IPS-18c (cell line): ENCODE data around the gene DDC.

Experiments
- H3K4me3 ChIP-seq: 2 replicates; pipeline ENCODE4 v1.7.0; 2013; ENCODE audit warnings: low read depth, mild to moderate bottlenecking, low read length, moderate library complexity; ENCODE audit not compliant: insufficient read depth
- H3K9me3 ChIP-seq: one replicate; pipeline ENCODE4 v1.6.1; 2013; ENCODE audit warnings: mild to moderate bottlenecking, low read length, moderate library complexity; ENCODE audit not compliant: control insufficient read depth, insufficient read depth

The DDC gene

GRCh38 chr7:50564640-50565558, at the start of gene DDC:
Gene DDC, minus strand, starts transcription at chr7:50565405. Its CDS starts 21,320 bp downstream, at chr7:50544085.
- Histone ChIP-seq H3K9me3 (no peaks in the 10 kb centered on the region), H3K4me3 (no peak within 1 kb of the TSS)

GRCh38 chr7:50613473-50613872, 48.3 kb upstream of the DDC start:
- H3K9me3 ChIP-seq, result no peaks in the 10 kb centered on the region
- H3K4me3 ChIP-seq, result no peak overlapping the region

- Histone ChIP-seq H3K4me3 (no peak overlapping the region), H3K9me3 (no peaks in the 10 kb centered on the region)
These were observed 47.5 kb upstream of the DDC start for GRCh38 chr7:50612704-50613103.

- Histone ChIP-seq H3K9me3 (no peaks in the 10 kb centered on the region), H3K4me3 (no peak overlapping the region)
These were observed 45.5 kb upstream of the DDC start for GRCh38 chr7:50610521-50611277.

GRCh38 chr7:50608196-50608906, 43.1 kb upstream of the DDC start:
- H3K4me3 ChIP-seq, result no peak overlapping the region

GRCh38 chr7:50607524-50608125, 42.4 kb upstream of the DDC start:
- Histone ChIP-seq H3K4me3 (no peak overlapping the region), H3K9me3 (no peaks in the 10 kb centered on the region)

More at GRCh38 chr7:50608196-50608906, 43.1 kb upstream of the DDC start:
- H3K9me3 ChIP-seq, result no peaks in the 10 kb centered on the region

- H3K9me3 ChIP-seq, result no peaks in the 10 kb centered on the region
- no peak overlapping the region for H3K4me3 ChIP-seq
These were observed 39.9 kb upstream of the DDC start for GRCh38 chr7:50605059-50605458.

GRCh38 chr7:50603287-50603686, 38.1 kb upstream of the DDC start:
- H3K9me3 ChIP-seq, result no peaks in the 10 kb centered on the region
- no peak overlapping the region for H3K4me3 ChIP-seq

GRCh38 chr7:50599385-50599784, 34.2 kb upstream of the DDC start:
- H3K4me3 ChIP-seq, result no peak overlapping the region
- no peaks in the 10 kb centered on the region for H3K9me3 ChIP-seq

GRCh38 chr7:50598460-50599343, 33.5 kb upstream of the DDC start:
- H3K4me3 ChIP-seq, result no peak overlapping the region
- no peaks in the 10 kb centered on the region for H3K9me3 ChIP-seq

GRCh38 chr7:50596484-50596883, 31.3 kb upstream of the DDC start:
- Histone ChIP-seq H3K9me3 (peaks cover 4% of the 10 kb centered on the region), H3K4me3 (no peak overlapping the region)

- Histone ChIP-seq H3K4me3 (no peak overlapping the region), H3K9me3 (peaks cover 4% of the 10 kb centered on the region)
These were observed 30.4 kb upstream of the DDC start for GRCh38 chr7:50595491-50596102.

GRCh38 chr7:50594734-50595485, 29.7 kb upstream of the DDC start:
- Histone ChIP-seq H3K4me3 (no peak overlapping the region), H3K9me3 (peaks cover 4% of the 10 kb centered on the region)

- peaks cover 4% of the 10 kb centered on the region for H3K9me3 ChIP-seq
- no peak overlapping the region for H3K4me3 ChIP-seq
These were observed 28.9 kb upstream of the DDC start for GRCh38 chr7:50594136-50594535.

- Histone ChIP-seq H3K4me3 (no peak overlapping the region), H3K9me3 (peaks cover 4% of the 10 kb centered on the region)
These were observed 27.7 kb upstream of the DDC start for GRCh38 chr7:50592940-50593339.
